Measurements from ENCODE around the gene TMEM14B. TPM values are rescaled to one million over a fixed set of nuclear protein-coding genes. Genes with fewer than 3 reads are reported as not detected.
A peak's percentile ranks its signal among the peaks of the same experiment; 100 is the strongest.

Gene TMEM14B
- total and polyA plus RNA-seq, 9 of the 15 experiments (the other 6 are each of a cell fraction or from before 2014, with no cell fraction given), result 174 to 862 (median 263) TPM

DNA sequence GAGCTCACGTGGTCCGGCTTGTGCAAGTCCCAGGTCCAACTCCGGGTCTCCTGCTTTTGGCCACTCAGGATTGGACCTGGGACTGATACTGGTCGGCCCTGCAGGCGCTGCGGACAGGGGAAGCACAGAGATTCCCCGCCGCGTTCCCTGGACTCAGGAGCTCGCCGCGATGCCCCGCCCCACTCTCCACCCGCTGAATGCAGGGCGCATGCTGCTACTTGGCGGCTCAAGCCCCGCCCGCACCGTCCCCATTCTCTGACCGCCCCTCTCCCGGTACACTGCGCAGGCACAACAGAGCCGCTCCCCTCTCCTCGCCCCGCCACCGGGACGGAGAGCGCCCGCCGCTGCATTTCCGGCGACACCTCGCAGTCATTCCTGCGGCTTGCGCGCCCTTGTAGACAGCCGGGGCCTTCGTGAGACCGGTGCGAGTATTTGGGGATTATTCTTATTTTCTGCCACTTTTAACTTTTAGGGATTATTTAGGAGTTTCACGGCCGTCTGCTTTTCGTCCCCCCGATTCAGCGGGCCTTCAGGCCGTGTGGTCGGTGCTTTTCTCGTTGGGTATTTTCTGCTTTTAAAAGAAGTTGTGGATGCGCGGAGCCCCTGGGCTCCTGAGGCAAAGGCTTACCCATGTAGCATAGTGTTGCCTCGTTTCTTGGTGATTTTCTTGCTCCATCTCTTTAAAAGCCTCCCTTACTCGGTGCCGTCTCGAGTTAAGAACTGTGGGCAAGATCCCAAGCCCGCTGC, 24.6 kb upstream of the TMEM14B start, which contains the start of gene TMEM14C (continued):
- peak in 1 of 2 experiments; percentile 81; a peak in 2 of 4 replicates for TF ChIP-seq SRF (CRISPR knock-in tag; IDR thresholded peaks at IDR 0.05)
- TF ChIP-seq TFAM (CRISPR knock-in tag; conservative IDR thresholded peaks at IDR 0.05), result no peak
- TF ChIP-seq, protein P1, sequence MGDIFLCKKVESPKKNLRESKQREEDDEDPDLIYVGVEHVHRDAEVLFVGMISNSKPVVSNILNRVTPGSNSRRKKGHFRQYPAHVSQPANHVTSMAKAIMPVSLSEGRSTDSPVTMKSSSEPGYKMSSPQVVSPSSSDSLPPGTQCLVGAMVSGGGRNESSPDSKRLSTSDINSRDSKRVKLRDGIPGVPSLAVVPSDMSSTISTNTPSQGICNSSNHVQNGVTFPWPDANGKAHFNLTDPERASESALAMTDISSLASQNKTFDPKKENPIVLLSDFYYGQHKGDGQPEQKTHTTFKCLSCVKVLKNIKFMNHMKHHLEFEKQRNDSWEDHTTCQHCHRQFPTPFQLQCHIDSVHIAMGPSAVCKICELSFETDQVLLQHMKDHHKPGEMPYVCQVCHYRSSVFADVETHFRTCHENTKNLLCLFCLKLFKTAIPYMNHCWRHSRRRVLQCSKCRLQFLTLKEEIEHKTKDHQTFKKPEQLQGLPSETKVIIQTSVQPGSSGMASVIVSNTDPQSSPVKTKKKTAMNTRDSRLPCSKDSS (IDR thresholded peaks at IDR 0.05; ENCODE audit: low read depth, partially characterized antibody), result no peak
- TF ChIP-seq STAT5A (IDR thresholded peaks at IDR 0.05; ENCODE audit: borderline replicate concordance, low read length), result peak; percentile 7; the same call in 1 of the 2 replicates
- no peak for TF ChIP-seq ZNF253 (CRISPR knock-in tag; conservative IDR thresholded peaks at IDR 0.05)
- TF ChIP-seq ZNF324 (CRISPR knock-in tag; IDR thresholded peaks at IDR 0.05), result no peak
- no peak for TF ChIP-seq MCM7 (IDR thresholded peaks at IDR 0.05)
- TF ChIP-seq MCM5 (IDR thresholded peaks at IDR 0.05; ENCODE audit: low read depth), result no peak
- TF ChIP-seq KLF10 (CRISPR knock-in tag; IDR thresholded peaks at IDR 0.05), result no peak
- TF ChIP-seq HLTF (IDR thresholded peaks at IDR 0.05), result 0 out of 2 replicates have a peak, but pooled peaks have one; percentile 63
- TF ChIP-seq CHD1 (IDR thresholded peaks at IDR 0.05; ENCODE audit: low read length), result peak; percentile 86
- no peak for TF ChIP-seq RFX7 (CRISPR knock-in tag; IDR thresholded peaks at IDR 0.05)
- no peak for TF ChIP-seq ZNF830 (CRISPR knock-in tag; IDR thresholded peaks at IDR 0.05)
- TF ChIP-seq PHB2 (IDR thresholded peaks at IDR 0.05; ENCODE audit: low read depth), result no peak
- TF ChIP-seq, protein P2, sequence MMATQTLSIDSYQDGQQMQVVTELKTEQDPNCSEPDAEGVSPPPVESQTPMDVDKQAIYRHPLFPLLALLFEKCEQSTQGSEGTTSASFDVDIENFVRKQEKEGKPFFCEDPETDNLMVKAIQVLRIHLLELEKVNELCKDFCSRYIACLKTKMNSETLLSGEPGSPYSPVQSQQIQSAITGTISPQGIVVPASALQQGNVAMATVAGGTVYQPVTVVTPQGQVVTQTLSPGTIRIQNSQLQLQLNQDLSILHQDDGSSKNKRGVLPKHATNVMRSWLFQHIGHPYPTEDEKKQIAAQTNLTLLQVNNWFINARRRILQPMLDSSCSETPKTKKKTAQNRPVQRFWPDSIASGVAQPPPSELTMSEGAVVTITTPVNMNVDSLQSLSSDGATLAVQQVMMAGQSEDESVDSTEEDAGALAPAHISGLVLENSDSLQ (IDR thresholded peaks at IDR 0.05), result peak; percentile 27; the same call in 1 of the 2 replicates
- TF ChIP-seq ZNF224 (CRISPR knock-in tag; IDR thresholded peaks at IDR 0.05), result no peak
- TF ChIP-seq CBX5 (IDR thresholded peaks at IDR 0.05; ENCODE audit: borderline replicate concordance, low read depth), result no peak
- TF ChIP-seq NUFIP1 (IDR thresholded peaks at IDR 0.05; ENCODE audit: partially characterized antibody), result no peak
- no peak for TF ChIP-seq RBM34 (IDR thresholded peaks at IDR 0.05; ENCODE audit: borderline replicate concordance, insufficient read depth, low read length)
- TF ChIP-seq ZNF239 (CRISPR knock-in tag; IDR thresholded peaks at IDR 0.05), result no peak
- TF ChIP-seq YY1 (IDR thresholded peaks at IDR 0.05; ENCODE audit: borderline replicate concordance in 1 of 3, control insufficient read depth in 1 of 3, extremely low read depth in 1 of 3, insufficient read depth in 3 of 3, insufficient read length in 1 of 3, insufficient replicate concordance in 2 of 3, low read depth in 1 of 3, low read length in 2 of 3), result peak in 2 of 3 experiments; percentile 56 to 67
- TF ChIP-seq ZNF77 (CRISPR knock-in tag; IDR thresholded peaks at IDR 0.05), result no peak
- TF ChIP-seq, protein P3, sequence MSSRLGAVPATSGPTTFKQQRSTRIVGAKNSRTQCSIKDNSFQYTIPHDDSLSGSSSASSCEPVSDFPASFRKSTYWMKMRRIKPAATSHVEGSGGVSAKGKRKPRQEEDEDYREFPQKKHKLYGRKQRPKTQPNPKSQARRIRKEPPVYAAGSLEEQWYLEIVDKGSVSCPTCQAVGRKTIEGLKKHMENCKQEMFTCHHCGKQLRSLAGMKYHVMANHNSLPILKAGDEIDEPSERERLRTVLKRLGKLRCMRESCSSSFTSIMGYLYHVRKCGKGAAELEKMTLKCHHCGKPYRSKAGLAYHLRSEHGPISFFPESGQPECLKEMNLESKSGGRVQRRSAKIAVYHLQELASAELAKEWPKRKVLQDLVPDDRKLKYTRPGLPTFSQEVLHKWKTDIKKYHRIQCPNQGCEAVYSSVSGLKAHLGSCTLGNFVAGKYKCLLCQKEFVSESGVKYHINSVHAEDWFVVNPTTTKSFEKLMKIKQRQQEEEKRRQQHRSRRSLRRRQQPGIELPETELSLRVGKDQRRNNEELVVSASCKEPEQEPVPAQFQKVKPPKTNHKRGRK (tag; IDR thresholded peaks at IDR 0.05), result no peak
- TF ChIP-seq, protein P4, sequence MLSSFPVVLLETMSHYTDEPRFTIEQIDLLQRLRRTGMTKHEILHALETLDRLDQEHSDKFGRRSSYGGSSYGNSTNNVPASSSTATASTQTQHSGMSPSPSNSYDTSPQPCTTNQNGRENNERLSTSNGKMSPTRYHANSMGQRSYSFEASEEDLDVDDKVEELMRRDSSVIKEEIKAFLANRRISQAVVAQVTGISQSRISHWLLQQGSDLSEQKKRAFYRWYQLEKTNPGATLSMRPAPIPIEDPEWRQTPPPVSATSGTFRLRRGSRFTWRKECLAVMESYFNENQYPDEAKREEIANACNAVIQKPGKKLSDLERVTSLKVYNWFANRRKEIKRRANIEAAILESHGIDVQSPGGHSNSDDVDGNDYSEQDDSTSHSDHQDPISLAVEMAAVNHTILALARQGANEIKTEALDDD (IDR thresholded peaks at IDR 0.05), result no peak
- TF ChIP-seq ZKSCAN1 (IDR thresholded peaks at IDR 0.05; ENCODE audit: low read depth, low read length), result peak; percentile 40
- no peak for TF ChIP-seq ZNF695 (CRISPR knock-in tag; IDR thresholded peaks at IDR 0.05)
